Karpas-422 (cell line): ENCODE results near the gene RAB11FIP4. TPM values are rescaled to one million over a fixed set of nuclear protein-coding genes. Genes with fewer than 3 reads are reported as not detected.

Experiments
- DNase-seq: peaks from one replicate; pipeline ENCODE4 v3.0.0-alpha.2; 2015
- H2AFZ ChIP-seq: fragments of 200-600 bp; sonication (generic); 2 replicates; pipeline ENCODE4 v1.6.1; 2014; ENCODE audit warnings: antibody characterized with exemption, low read length, mixed read lengths
- H3K27ac ChIP-seq: fragments of 200-600 bp; sonication (generic); 2 replicates; pipeline ENCODE4 v1.5.1; 2014; ENCODE audit warnings: mild to moderate bottlenecking, low read length, moderate library complexity
- H3K27me3 ChIP-seq: fragments of 200-600 bp; sonication (generic); 2 replicates; pipeline ENCODE4 v1.6.1; 2014; ENCODE audit warnings: low read length, mixed read lengths
- H3K36me3 ChIP-seq: fragments of 200-600 bp; sonication (generic); 2 replicates; pipeline ENCODE4 v1.6.1; 2014; ENCODE audit warnings: low read length, mixed read lengths; ENCODE audit not compliant: insufficient read depth
- H3K4me1 ChIP-seq: fragments of 200-600 bp; sonication (generic); 2 replicates; pipeline ENCODE4 v1.6.1; 2014; ENCODE audit warnings: mild to moderate bottlenecking, low read length, mixed read lengths
- H3K4me2 ChIP-seq: fragments of 200-600 bp; sonication (generic); 2 replicates; pipeline ENCODE4 v1.6.1; 2014; ENCODE audit warnings: low read length, low read depth, mild to moderate bottlenecking; ENCODE audit not compliant: poor library complexity, severe bottlenecking
- H3K4me3 ChIP-seq: fragments of 200-600 bp; sonication (generic); 2 replicates; pipeline ENCODE4 v1.5.1; 2014; ENCODE audit warnings: mild to moderate bottlenecking, antibody characterized with exemption, low read length, mixed read lengths
- H3K79me2 ChIP-seq: fragments of 200-600 bp; sonication (generic); 2 replicates; pipeline ENCODE4 v1.6.1; 2014; ENCODE audit warnings: mild to moderate bottlenecking, low read length, mixed read lengths
- H3K9ac ChIP-seq: fragments of 200-600 bp; sonication (generic); 2 replicates; pipeline ENCODE4 v1.6.0; 2014; ENCODE audit warnings: low read length
- H3K9me2 ChIP-seq: fragments of 200-600 bp; sonication (generic), shearing (Covaris generic); replicated peaks from 2 replicates; pipeline ENCODE4 v1.6.0; 2014; ENCODE audit warnings: mild to moderate bottlenecking, low read length, moderate library complexity; ENCODE audit not compliant: insufficient read depth
- H3K9me3 ChIP-seq: fragments of 300-700, 200-600 bp; sonication (generic); 2 replicates; pipeline ENCODE4 v1.6.1; 2014; ENCODE audit warnings: low read length, mixed read lengths
- H4K20me1 ChIP-seq: fragments of 200-600 bp; sonication (generic); 2 replicates; pipeline ENCODE4 v1.6.1; 2014; ENCODE audit warnings: mild to moderate bottlenecking, antibody characterized with exemption, low read length, low read depth; ENCODE audit not compliant: insufficient read depth
- total RNA-seq: library from RNA; depleted of rRNA; stranded (reverse); fragments of >200 nt; shearing (Covaris generic); gene quantifications from 2 replicates; pipeline ENCODE4 v1.2.3, GENCODE V29; 2014; ENCODE audit warnings: low replicate concordance

The RAB11FIP4 gene
- total RNA-seq, 1 experiment from 2014 or later, result 3.6 TPM

DNA sequence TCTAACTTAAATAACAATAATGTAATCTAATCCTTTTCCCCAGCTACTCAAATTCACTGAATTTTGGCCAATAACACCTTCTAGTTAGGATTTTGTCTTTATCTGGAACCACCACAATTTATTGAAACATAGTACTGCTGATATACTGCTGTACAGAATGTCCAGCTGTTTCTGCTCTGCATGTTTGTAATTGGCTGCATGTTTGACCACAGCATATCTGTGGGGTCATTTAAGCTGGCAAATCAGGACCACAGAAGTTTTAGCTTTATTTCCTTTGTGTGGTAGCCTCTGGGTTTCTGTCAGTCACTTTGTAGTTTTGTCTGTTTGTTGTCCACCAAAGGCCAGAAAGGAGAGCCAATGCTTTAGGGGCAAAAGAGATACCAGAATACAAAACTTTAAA is 22.2 kb upstream of the RAB11FIP4 start:
- Histone ChIP-seq H3K4me3 (no peak overlapping the region), H3K4me2 (no peak overlapping the region), H3K27ac (no peak overlapping the region), H4K20me1 (no peaks in the 10 kb centered on the region), H3K79me2 (no peaks in the 10 kb centered on the region), H2AFZ (no peak overlapping the region), H3K4me1 (peaks cover 15% of the 10 kb centered on the region), H3K27me3 (no peaks in the 10 kb centered on the region), H3K9me2 (no peaks in the 10 kb centered on the region), H3K9ac (no peak overlapping the region), H3K36me3 (peaks cover 21% of the 10 kb centered on the region; the same call in 1 of the 2 replicates), H3K9me3 (no peaks in the 10 kb centered on the region)
- DNase-seq, result no peak

- Histone ChIP-seq H3K27me3 (no peaks in the 10 kb centered on the region), H4K20me1 (no peaks in the 10 kb centered on the region), H3K9me2 (no peaks in the 10 kb centered on the region), H3K79me2 (no peaks in the 10 kb centered on the region), H3K9me3 (no peaks in the 10 kb centered on the region), H3K4me1 (peaks cover 15% of the 10 kb centered on the region), H3K9ac (no peak overlapping the region), H3K4me3 (no peak overlapping the region), H3K4me2 (no peak overlapping the region), H2AFZ (no peak overlapping the region), H3K36me3 (peaks cover 34% of the 10 kb centered on the region; the same call in 1 of the 2 replicates), H3K27ac (no peak overlapping the region)
- no peak for DNase-seq
Observed at GRCh38 chr17:31371511-31372097, 19.9 kb upstream of the RAB11FIP4 start.

GRCh38 chr17:31373150-31374093 is 18.1 kb upstream of the RAB11FIP4 start:
- Histone ChIP-seq H3K79me2 (no peaks in the 10 kb centered on the region), H3K9me3 (no peaks in the 10 kb centered on the region), H3K9ac (no peak overlapping the region), H2AFZ (no peak overlapping the region), H3K9me2 (no peaks in the 10 kb centered on the region), H3K27me3 (no peaks in the 10 kb centered on the region), H3K36me3 (peaks cover 37% of the 10 kb centered on the region; the same call in 1 of the 2 replicates), H3K4me1 (peaks cover 15% of the 10 kb centered on the region), H3K27ac (no peak overlapping the region), H3K4me2 (no peak overlapping the region), H4K20me1 (no peaks in the 10 kb centered on the region), H3K4me3 (no peak overlapping the region)
- DNase-seq, result peak; percentile 83

DNA sequence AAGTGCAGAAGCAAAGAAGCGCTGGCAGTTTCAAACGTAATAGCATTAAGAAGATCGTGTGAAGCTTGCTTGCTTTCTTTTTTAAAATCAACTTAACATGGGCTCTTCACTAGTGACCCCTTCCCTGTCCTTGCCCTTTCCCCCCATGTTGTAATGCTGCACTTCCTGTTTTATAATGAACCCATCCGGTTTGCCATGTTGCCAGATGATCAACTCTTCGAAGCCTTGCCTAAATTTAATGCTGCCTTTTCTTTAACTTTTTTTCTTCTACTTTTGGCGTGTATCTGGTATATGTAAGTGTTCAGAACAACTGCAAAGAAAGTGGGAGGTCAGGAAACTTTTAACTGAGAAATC is 17.4 kb upstream of the RAB11FIP4 start:
- Histone ChIP-seq H3K27ac (no peak overlapping the region), H3K9me2 (no peaks in the 10 kb centered on the region)

GRCh38 chr17:31374503-31374902 is 17.0 kb upstream of the RAB11FIP4 start:
- Histone ChIP-seq H3K4me2 (no peak overlapping the region), H3K36me3 (peaks cover 43% of the 10 kb centered on the region; the same call in 1 of the 2 replicates), H3K9me3 (no peaks in the 10 kb centered on the region), H3K27ac (no peak overlapping the region), H3K79me2 (no peaks in the 10 kb centered on the region), H3K4me1 (peaks cover 15% of the 10 kb centered on the region), H3K9ac (no peak overlapping the region), H4K20me1 (no peaks in the 10 kb centered on the region), H2AFZ (no peak overlapping the region), H3K9me2 (no peaks in the 10 kb centered on the region), H3K27me3 (no peaks in the 10 kb centered on the region), H3K4me3 (no peak overlapping the region)
- no peak for DNase-seq

More for the DNA sequence above, 17.4 kb upstream of the RAB11FIP4 start:
- Histone ChIP-seq H3K27me3 (no peaks in the 10 kb centered on the region), H3K4me1 (peaks cover 15% of the 10 kb centered on the region), H3K4me3 (no peak overlapping the region), H3K4me2 (no peak overlapping the region), H3K9ac (no peak overlapping the region), H3K79me2 (no peaks in the 10 kb centered on the region), H3K9me3 (no peaks in the 10 kb centered on the region), H3K36me3 (peaks cover 43% of the 10 kb centered on the region; the same call in 1 of the 2 replicates), H4K20me1 (no peaks in the 10 kb centered on the region), H2AFZ (no peak overlapping the region)
- no peak for DNase-seq

- H3K27me3 ChIP-seq, result no peaks in the 10 kb centered on the region
- H3K4me1 ChIP-seq, result no peaks in the 10 kb centered on the region
- H3K9me2 ChIP-seq, result no peaks in the 10 kb centered on the region
- no peak overlapping the region for H3K4me2 ChIP-seq
- H3K79me2 ChIP-seq, result no peaks in the 10 kb centered on the region
- H3K9me3 ChIP-seq, result no peaks in the 10 kb centered on the region
- H3K27ac ChIP-seq, result no peak overlapping the region
- DNase-seq, result no peak
- peaks cover 36% of the 10 kb centered on the region; the same call in 1 of the 2 replicates for H3K36me3 ChIP-seq
- H3K9ac ChIP-seq, result no peak overlapping the region
- H2AFZ ChIP-seq, result no peak overlapping the region
- H4K20me1 ChIP-seq, result no peaks in the 10 kb centered on the region
- no peak overlapping the region for H3K4me3 ChIP-seq
Observed at GRCh38 chr17:31378638-31379037, 12.8 kb upstream of the RAB11FIP4 start.

- H3K27ac ChIP-seq, result no peak overlapping the region
- H3K4me3 ChIP-seq, result no peak overlapping the region
- no peak overlapping the region for H3K4me2 ChIP-seq
- H3K4me1 ChIP-seq, result no peaks in the 10 kb centered on the region
- no peak overlapping the region for H2AFZ ChIP-seq
- no peak for DNase-seq
- no peaks in the 10 kb centered on the region for H3K27me3 ChIP-seq
- no peaks in the 10 kb centered on the region for H3K9me3 ChIP-seq
- H3K79me2 ChIP-seq, result no peaks in the 10 kb centered on the region
- no peaks in the 10 kb centered on the region for H4K20me1 ChIP-seq
- peaks cover 26% of the 10 kb centered on the region; the same call in 1 of the 2 replicates for H3K36me3 ChIP-seq
- no peaks in the 10 kb centered on the region for H3K9me2 ChIP-seq
- H3K9ac ChIP-seq, result no peak overlapping the region
Observed at GRCh38 chr17:31379597-31380205, 11.8 kb upstream of the RAB11FIP4 start.

GRCh38 chr17:31381165-31381668 is 10.3 kb upstream of the RAB11FIP4 start:
- no peaks in the 10 kb centered on the region for H3K4me1 ChIP-seq
- H3K36me3 ChIP-seq, result peaks cover 14% of the 10 kb centered on the region; the same call in 1 of the 2 replicates
- no peak for DNase-seq
- H3K27ac ChIP-seq, result no peak overlapping the region
- no peaks in the 10 kb centered on the region for H3K27me3 ChIP-seq
- H3K9me2 ChIP-seq, result no peaks in the 10 kb centered on the region
- H2AFZ ChIP-seq, result no peak overlapping the region
- no peak overlapping the region for H3K4me2 ChIP-seq
- H3K79me2 ChIP-seq, result no peaks in the 10 kb centered on the region
- no peaks in the 10 kb centered on the region for H3K9me3 ChIP-seq
- no peak overlapping the region for H3K4me3 ChIP-seq
- H4K20me1 ChIP-seq, result no peaks in the 10 kb centered on the region
- no peak overlapping the region for H3K9ac ChIP-seq
